GM18508 (cell line): ENCODE measurements around the gene SNRPB.

ENCODE experiments used
- ATAC-seq: cut with Tn5 transposase; IDR thresholded peaks from one replicate; pipeline ENCODE4 v1.9.1; 2021; ENCODE audit warnings: moderate number of reproducible peaks; ENCODE audit not compliant: insufficient read depth, unreplicated experiment

The SNRPB gene

DNA sequence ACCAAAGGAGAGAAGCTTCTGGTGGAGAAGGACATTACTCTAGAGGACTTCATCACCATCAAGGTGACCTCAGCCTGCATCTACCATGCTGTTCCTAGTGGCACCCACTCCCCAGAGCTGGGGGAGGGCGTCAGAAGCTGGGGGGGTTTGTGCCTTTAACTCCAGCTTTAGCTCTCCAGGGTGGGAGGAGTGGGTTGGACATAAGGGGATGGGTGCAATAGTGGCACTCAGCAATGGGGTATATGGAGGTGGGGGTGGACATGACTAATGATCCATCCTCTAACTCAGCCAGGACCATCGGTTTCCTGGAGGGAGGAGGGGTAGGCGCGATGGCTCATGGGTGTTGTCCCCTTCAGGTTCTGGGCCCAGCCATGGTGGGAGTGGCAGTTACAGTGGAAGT lies 40.1 kb downstream of the SNRPB start:
- no peak for ATAC-seq

DNA sequence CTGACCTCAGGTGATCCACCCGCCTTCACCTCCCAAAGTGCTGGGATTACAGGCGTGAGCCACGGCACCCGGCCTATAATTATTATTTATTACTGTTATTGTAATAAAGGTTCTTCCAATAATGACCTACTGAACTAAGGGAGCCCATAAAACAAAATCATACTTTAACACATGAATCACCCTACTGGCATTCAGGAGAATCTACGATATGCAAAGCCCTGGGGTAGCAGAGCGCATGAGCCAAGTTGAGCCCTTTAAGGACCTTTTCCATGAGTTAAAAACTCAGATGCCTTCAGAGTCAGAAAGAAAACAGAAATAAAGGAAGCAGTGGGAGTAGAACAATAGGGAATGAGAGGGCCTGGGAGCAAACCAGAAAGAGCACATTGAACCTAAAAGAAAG lies 41.5 kb downstream of the SNRPB start:
- ATAC-seq, result no peak

DNA sequence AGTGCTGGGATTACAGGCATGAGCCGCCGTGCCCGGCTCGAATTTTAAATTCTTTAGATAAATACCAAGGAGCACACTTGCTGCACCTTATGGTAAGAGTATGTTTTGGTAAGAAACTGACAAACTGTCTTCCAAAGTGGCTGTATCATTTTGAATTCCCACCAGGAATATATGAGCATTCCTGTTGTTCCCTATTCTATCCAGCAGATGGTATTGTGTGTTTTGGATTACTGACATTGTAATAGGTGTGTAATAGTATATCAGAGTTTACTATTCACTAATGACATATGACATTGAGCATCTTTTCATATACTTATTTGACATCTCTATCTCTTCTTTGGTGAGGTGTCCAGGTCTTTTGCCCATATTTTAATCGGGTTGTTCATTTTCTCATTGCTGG lies 49.3 kb downstream of the SNRPB start:
- no peak for ATAC-seq

DNA sequence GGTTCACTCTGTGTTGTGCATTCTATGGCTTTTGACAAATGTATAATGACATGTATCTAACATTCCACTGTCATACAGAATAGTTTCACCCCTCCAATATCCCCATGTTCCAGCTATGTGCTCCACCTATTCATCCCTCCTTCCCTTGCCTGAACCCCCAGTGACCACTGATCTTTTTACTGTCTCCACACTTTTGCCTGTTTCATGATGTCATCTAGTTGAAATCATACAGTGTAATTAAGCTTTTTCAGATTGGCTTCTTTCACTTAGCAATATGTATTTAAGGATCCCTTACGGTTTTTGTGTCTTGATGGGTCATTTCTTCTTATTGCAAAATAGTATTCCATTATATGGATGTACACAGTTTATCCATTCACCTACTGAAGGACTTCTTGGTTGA lies 50.1 kb downstream of the SNRPB start:
- no peak for ATAC-seq

DNA sequence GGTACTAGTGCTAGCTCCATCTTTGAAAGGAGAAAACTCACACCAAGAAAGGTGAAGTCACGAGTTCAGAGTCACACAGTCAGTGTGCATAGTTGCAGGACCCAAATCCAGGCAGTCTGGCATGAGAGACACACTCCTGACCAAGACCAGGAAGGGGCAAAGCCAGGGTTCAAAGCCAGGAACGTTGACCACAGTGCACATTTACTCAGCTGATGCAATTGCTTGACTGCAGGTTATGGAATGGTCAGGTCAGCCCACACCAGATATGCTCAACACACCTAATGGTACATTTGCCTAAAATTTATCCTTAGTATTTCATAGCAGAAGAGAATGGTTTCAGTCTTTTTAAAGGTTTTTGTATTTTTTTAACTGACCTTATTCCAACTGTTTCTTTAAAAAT lies 52.2 kb downstream of the SNRPB start:
- no peak for ATAC-seq

DNA sequence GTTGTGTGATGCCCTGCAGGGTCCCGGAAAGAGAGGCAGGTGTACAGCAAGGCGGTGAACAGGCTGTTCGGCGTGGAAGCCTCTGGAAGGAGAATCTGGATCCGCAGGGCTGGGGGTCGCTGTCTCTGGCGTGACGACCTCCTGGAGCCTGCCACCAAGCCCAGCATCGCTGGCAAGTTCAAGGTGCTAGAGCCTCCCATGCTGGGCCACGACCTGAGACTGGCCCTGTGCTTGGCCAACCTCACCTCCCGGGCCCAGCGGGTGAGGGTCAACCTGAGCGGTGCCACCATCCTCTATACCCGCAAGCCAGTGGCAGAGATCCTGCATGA lies 53.4 kb downstream of the SNRPB start:
- ATAC-seq, result no peak

DNA sequence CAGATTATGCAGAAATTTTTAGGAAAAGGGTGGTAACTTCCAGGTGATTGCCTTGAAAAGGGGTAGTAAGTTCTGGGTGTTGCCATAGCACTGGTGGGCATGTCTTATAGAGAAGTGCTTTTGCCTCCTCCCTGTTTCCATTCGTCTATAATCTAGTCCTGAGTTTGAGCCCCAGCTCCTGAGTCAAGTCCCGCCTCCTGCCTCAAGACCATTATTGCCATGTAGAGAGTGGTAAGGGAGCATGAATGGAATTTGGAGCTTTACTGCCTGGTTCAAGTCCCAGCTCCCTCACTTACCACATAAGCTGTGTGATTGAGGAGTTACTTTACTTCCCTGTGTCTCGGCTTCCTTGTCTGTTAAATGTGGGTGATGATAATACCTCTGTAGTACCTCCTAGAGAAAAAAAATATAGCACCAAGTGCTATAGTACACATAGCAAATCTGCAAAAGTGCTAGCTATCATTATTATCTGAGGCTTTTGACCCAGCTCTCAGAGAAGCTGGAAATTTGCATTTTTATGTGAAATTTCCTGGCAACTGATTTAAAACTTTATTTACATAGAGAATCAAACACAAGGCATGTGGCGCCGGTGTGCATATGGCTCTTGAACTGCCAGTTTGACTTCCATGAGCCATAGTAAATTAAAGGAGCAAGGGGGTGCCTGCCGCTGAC lies 53.9 kb downstream of the SNRPB start:
- no peak for ATAC-seq
